Lung microvascular endothelial cell (primary cell): ENCODE data around the gene WAS. TPM values are rescaled to one million over a fixed set of nuclear protein-coding genes. Genes with fewer than 3 reads are reported as not detected.
A peak's percentile ranks its signal among the peaks of the same experiment; 100 is the strongest.
"Not testable (repeated sequence)": the region's sequence is repeated elsewhere in the genome, so short reads cannot be mapped to it uniquely, and the experiment has no call there.

Experiments used
- DNase-seq, 2 donors: peaks; one replicate each; pipeline versions ENCODE4 v3.0.0 to v3.0.0-alpha.2; 2010; ENCODE audit warnings: low read depth in 2 of 2
- total RNA-seq: library from RNA; depleted of rRNA; stranded (reverse); fragments of >200 nt; gene quantifications from 2 replicates; pipeline ENCODE4 v1.2.1, GENCODE V29; 2014

WAS gene
- total RNA-seq, 1 donor from 2014 or later, result under 0.01 TPM

DNA sequence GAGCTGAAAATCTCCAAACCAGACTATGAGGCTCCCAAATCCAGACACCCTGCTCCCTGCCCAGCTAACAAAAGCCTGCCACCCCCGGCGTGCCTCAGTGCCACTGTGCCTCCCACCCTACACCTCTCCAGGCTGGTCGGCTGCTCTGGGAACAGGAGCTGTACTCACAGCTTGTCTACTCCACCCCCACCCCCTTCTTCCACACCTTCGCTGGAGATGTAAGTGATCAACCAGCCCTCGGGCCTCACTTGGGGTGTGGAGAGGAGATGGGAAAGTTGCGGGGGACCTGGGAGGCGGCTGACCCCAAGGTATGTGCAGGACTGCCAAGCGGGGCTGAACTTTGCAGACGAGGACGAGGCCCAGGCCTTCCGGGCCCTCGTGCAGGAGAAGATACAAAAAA, 1.8 kb downstream of the WAS start:
- no peak for DNase-seq

DNA sequence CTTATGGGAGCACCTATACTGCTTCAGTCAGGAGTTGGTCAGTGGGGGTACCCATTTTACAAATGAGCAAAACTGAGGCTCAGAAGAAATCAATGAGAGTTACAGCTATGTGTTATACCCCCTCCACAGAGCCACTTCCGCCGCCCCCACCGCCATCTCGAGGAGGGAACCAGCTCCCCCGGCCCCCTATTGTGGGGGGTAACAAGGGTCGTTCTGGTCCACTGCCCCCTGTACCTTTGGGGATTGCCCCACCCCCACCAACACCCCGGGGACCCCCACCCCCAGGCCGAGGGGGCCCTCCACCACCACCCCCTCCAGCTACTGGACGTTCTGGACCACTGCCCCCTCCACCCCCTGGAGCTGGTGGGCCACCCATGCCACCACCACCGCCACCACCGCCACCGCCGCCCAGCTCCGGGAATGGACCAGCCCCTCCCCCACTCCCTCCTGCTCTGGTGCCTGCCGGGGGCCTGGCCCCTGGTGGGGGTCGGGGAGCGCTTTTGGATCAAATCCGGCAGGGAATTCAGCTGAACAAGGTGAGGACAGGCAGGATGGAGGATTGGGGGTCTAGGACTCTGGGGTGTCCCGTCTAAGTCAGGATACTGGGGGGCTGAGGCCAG, 5.0 kb downstream of the WAS start:
- no peak for DNase-seq

DNA sequence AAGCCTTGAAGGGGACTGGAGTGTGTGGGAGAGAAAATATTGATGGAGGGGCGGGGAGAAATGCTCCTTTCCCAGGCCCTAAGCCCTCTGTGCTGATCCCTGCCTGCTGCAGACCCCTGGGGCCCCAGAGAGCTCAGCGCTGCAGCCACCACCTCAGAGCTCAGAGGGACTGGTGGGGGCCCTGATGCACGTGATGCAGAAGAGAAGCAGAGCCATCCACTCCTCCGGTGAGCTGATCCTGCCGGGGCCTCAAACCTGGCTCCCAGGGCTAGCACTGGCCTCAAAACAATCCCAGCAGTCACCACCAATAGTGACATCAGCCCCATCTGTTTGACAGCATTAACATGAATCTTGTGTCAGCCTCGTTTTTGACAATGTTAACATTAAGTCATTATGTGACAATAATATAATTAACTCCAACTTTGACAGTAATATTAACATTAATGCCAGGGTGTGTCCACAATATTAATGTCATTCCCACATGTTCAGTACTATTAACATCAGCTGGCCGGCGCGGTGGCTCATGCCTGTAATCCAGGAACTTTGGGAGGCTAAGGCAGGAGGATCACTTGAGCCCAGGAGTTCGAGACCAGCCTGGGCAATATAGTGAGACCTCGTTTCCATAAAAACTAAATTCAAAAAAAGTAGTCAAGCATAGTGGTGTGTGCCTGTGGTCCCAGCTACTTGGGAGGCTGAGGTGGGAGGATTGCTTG, 5.8 kb downstream of the WAS start:
- no peak for DNase-seq

DNA sequence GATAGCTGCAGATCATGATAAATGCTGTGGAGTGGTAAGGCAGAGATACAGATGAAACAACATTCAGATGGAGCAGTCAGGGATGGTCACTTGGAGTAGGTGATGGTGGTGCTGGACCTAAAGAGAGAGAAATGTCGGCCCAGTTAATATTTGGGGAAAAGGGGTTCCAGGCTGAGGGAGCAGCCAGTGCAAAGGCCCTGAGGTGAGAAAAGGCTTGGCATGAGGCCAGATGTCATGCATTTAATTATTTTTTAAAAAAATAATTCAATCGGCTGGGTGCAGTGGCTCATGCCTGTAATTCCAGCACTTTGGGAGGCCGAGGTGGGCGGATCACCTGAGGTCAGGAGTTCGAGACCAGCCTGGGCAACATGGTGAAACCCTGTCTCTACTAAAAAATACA, 8.1 kb downstream of the WAS start:
- not testable (repeated sequence) for DNase-seq

DNA sequence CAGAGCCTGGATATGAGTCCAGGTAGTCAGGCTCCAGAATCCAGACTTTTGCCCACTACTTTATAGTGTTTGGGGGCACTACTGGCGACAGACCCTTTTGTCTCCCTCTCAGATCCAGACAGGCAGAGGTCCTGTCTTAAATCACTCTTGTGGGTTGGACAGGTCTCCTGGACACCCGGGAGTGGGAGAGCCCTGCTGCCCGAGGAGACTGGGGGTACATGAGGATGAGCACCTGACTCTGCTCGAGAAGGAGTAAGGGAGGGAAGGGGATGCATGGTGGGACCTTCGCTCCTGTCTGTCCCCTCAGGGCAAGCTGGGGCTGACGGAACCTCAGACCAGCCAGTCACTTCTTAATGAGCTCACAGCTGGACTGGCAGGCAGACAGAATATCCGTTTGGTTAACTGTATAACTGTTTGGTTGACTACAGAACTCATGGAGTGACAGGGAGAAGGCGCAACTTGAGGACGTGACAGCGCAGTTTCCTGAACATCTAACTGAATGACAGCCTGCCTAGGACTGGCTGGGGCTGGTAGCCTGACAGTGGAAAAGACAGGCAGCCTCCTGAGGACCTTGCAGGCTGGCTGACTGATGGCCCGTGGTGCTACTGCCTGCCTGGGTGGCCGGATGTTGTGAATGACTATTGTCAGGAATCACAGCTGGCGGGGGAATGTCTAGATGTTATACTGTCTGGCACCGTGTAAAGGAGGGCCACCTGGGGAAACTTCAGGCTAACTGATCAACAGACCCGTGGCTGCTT, 11.4 kb downstream of the WAS start:
- peak; percentile 8 to 14 for DNase-seq

DNA sequence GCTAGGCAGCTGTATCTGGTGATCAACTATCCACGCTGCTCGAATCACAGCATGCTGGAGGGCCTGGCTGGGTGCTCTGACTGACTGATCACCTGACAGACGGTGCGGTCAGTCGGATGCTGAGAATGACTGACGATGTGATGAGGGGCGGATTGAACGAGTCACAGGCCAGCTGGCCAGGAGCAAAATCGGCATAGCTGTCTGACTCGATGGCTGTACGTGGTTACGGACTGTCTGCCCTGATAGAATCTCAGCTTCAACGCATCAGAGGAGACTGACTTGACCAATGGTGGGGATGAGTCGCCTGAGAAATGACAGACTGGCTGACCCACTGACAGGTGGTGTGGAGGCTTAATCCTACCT, 11.9 kb downstream of the WAS start:
- DNase-seq, result peak; percentile 25 to 26

DNA sequence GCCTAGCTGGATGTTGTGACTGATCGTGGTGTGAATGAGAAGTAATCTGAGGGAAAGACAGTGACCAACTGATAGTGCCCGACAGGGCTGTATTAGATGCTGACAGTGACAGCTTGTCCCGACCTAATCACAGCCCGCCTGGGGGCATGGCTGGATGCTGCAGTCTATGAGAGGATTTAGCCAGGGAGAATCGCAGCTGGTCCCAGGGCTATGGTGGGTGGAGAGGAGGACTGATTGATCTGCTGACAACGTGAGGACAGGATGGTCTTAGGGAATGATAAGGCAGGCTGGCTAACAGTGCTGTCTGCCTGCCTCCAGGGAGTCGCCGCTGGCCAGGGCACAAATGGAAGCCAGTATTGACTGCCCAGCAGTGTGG, 12.3 kb downstream of the WAS start:
- no peak for DNase-seq

DNA sequence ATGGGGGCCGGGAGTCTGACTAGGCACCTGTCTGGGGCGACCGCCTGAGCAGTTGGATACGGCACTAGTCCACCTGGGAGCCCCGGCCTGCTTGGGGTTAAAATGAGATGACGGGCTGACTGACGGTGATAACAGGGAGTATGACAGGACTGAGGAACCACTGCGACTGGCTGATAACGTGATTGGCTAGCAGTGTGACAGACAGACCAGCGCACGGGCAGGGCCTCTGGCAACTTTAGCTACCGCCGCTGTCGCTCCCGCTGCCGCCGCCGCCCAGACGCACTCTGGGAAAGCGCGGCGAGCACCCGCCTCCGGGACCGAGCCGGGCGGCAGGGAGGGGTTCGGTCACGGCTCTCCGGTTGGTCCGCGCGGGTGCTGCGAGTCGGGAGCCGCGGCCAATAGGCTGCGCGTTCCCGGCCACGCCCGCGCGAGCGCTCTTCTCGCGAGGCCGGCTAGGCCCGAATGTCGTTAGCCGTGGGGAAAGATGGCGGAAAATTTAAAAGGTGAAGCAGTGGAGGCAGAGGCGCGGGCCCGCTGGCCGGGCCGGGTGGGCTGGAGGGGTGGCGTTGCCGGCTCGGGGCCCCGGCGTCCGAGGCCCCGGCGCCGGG, 12.8 kb downstream of the WAS start, which contains the start of gene SUV39H1:
TSS of gene SUV39H1 (plus strand) at position 434 of the 608 bp plus-strand sequence. CDS start at position 485, 51 bp downstream.
- peak; percentile 89 to 92 for DNase-seq

DNA sequence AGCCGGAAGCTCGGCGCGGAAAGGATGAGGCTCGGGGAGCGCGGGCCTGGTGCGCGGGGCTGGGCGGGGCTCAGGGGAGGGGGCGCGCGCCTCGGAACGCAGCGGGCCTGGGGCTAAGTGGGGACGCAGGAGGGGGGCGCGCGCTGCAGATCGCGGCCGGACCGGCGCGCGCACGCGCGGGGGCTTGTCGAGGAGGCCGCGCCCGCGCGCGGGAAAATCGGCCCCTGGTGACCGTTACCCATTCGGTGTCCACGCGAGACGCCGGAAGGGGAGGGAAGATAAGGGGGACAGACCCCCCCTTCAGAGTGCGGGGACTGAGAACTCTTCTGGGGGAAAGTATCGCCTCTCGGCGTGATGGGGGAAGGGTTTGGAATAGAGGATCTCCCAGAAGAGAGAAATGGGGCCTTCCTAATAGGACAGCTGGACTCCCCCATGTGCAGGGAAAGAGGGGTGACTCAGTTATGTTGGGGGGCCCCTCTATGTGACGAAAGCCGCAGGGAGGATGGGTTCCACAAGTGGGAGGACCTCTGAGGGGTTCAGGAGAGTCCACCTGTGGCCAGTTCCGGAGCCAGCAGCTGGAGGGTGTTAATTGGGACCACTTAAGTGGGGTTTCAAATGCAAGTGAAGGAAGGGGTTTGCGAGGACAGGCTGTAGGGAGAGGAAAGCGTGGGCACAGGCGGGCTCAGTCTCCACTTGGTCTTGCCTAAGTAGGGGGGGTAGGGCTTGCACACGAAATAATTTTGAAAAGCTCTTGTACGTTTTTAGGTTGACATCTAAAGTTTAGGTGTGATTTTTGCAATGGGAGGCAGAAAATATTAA, 13.5 kb downstream of the WAS start:
- peak; percentile 29 to 44 for DNase-seq

DNA sequence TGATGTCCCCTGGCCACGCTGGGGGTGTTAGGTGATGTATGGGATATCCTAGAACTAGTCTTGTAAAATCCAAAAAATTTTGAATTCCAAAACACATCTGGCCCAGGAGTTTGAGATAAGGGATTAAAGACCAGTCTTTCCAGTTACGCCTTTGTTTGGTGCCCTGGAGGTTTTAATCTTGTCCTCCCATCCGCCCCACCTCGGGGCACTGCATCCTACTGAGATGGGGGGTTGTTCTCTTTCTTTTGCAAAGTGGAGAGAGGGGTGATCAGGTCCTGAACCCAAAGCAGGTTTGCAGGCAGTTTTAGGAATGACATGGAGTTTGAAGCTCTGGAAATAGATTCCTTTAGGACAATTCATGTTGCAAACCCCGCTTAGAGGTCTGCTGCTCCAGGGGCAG, 14.7 kb downstream of the WAS start:
- no peak for DNase-seq

DNA sequence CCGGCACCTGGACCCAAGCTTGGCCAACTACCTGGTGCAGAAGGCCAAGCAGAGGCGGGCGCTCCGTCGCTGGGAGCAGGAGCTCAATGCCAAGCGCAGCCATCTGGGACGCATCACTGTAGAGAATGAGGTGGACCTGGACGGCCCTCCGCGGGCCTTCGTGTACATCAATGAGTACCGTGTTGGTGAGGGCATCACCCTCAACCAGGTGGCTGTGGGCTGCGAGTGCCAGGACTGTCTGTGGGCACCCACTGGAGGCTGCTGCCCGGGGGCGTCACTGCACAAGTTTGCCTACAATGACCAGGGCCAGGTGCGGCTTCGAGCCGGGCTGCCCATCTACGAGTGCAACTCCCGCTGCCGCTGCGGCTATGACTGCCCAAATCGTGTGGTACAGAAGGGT, 16.6 kb downstream of the WAS start:
- no peak for DNase-seq

DNA sequence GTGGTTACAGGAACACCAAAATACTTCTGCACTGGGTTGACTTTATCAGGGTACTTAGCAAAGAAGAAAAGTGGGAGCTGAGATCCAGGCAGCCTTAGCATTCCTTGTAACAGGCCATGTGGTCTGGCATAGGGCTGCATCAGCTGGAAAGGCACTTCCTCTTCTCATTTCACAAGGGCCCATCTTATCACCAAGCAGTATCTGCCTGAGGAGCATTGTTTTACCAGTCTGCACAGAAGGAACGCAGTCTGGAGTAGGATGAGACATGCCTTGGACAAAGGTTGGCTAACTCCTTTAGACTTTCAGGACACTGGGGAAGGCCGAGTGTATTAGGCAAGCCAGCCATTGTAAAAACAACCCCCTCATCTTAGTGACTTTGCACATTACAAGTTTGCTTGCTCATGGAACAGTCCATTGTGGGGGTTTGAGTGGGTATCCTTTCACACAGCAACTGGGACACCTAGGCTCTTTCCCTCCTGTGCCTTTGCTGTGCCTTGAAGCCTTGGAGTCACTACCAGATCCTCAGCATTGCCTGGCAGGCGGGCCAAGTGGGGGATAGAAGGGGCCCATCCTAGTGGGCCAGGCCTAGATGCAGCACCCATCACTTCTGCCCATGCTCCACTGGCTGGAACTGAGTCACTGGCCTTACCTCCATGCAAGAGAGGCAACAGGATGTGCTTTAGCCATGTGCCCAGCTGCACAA, 17.5 kb downstream of the WAS start:
- no peak for DNase-seq

DNA sequence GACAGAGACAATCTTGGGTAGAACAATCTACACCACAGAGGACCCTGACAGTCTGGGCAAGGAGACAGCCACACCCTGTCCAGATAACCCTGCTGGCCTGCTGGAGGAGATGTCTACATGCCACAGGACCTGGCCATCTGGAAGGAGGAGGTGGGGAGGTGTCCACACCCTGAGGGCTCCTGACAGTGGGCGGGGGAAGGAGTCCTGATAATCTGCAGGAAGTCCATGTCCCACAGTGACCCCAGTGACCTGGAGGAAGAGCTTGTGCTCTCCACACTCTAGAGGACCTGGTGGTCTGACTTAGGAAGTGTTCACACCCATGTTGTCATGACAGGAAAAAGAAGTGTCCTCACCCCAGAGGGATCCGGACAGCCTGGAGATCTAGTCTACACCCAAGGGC, 18.4 kb downstream of the WAS start:
- no peak for DNase-seq

DNA sequence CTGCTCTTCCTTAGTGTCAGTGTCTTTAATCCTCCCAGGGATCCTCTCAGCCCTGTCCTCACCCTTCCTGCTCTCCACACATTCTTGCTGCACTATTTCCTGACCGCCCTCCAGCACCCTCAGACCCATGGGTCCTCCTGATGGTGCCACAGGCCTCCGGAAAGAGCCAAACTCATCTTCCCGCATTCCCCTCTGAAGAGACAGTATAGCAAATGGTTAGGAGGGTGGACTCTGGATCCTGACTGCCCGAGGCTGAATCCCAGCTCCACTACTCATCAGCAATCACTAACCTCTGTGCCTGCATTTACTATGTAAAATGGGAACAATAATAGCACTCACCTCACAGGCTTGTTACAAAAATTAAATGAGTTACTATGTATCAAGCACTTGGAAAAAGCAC, 19.1 kb downstream of the WAS start:
- no peak for DNase-seq

DNA sequence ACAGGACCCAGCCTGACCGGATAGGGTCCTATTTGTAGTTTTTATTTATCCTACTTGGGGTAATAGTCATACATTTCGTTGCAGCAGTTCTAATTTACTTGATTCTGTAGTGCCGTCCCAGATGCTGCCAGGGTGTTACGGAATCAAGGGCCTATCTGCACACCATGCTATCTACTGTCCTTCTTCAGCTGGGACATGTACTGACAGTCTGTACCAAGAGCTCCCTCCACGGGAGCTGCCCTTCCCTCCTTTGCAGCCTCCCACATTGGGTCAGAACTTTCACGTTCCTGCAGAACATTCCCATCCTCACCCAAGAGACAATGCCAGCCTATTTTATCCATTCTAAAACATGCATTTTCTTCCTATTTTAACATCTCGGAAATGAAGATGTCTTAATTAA, 19.6 kb downstream of the WAS start:
- no peak for DNase-seq

DNA sequence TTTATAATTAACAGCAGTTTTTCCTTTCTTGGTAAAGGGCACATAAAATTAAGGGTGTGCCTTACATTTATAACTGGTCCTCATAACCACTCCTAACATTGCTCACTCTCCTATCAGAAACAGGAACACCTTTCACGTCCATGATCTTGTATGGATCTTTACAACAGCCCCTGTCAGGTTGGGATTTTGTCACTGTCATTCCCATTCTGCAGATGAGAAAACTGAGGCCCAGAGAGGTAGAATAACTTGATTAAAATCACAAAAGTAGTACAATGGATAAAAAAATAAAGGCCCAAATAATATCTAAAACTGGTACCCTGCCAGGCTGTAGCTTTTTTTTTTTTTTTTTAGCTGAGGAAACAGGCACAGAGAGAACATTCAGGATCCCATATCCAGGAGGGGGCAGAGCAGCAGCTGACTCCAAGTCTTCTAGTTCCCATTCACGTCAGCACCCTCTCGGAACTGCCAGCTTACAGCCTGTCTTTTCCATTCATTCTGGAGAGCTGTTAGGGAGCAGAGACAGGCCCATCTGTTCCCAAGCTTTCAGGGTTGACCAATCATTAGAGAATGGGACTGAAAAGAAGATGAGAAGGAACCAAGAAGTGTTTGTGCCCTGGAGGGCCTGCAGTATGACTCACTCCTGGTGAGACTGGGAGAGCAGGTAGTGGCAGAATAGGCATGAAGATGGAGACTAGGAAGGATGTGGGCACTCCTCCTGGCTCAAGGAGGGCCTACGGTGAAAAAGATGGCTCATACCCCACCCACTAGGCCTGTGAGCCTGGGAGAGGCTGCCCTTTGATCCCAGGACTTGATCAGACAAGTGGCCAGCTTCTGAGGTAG, 20.3 kb downstream of the WAS start:
- no peak for DNase-seq

DNA sequence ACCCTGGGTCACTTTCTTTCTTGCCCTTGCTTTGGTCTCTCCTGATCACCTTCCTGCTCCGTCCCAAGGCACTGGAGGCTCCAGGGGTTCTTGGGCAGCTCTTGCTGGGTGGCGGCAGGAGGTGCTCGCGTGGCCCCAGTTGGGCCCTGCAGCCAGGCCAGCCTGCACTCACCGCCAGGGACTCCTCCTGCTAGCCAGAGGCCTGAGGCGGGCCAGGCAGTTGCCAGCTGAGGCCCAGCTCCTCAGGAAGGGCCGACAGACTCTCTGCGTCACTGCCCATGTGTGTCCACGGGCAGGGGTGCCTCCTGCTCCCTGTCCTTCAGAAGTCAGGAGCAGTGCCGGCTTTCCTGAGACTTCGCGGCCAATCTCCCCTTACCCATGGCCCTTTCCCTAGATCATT, 22.3 kb downstream of the WAS start:
- DNase-seq, result no peak

DNA sequence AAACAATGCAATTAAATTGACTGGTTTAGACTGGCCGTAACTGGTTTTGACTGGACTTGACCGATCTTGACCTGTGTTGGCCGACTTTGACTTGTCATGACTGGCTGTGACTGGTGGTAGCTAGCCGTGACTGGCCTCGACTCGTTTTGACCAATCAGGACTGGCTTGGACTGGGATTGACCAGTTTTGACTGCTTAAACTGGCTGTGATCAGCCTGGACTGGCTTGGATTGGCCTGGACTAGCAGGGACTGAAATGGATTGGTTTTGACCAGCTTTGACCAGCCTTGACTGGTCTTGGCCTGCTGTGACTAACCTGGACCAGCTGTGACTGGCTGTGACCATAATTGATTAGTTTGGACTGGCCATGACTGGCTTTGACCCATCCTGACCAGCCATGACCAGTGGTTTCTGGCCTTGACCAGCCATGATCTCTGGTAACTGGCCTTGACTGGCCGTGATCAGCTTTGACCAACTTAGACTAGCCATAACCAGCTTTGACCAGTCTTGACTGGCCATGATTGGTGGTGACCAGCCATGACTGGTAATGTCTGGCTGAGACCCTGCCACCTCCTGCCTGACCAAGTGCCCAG, 26.0 kb downstream of the WAS start:
- no peak for DNase-seq

DNA sequence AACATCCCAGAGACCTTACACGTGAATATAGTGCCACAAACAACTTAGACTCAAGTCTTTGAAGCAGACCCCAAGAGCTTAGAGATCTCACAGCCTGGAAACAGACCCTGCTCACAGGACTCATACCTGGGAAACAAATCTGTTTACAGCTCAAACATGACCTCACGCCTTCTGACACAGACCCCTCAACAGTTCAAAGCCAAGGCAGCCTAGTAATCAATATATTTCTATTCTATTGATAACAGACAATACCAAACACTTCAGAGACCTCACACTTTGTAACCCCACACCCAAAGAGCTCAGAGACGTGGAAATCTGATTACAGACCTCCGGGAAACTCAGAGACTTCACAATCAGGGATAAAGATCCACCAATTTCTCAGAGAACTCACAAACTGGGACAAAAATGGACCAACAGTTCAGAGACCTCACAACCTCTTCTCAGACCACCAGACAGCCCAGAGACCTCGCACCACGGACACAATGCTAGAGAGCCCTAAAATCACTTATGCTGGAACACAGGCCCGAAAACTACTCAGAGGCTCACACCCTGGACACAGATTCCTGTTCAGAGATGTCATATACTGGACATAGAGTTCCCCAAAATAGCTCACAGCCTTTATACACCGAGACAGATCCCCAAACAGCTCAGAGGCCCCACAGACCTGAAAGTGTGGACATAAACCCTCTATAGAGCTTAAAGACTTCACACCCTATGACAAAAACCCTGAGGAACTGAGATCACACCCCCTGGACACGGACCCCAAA, 27.7 kb downstream of the WAS start:
- no peak for DNase-seq
